Astrocyte of the hippocampus (primary cell): ENCODE data around the gene ICA1L.
"Not testable (repeated sequence)": the region's sequence is repeated elsewhere in the genome, so short reads cannot be mapped to it uniquely, and the experiment has no call there.

Source experiments
- DNase-seq: peaks from one replicate; pipeline ENCODE4 v3.0.0; 2011; ENCODE audit warnings: low read depth, low spot score

ICA1L gene

GRCh38 chr2:202871300-202872141 is at the start of gene ICA1L:
Gene ICA1L (minus strand): TSS chr2:202871766. CDS start chr2:202829009, 42,757 bp downstream.
- DNase-seq = peak; percentile 87

- no peak for DNase-seq
Observed at GRCh38 chr2:202918860-202919259, 47.3 kb upstream of the ICA1L start.

- peak; percentile 13 for DNase-seq
Observed at GRCh38 chr2:202912342-202913201, 41.0 kb upstream of the ICA1L start.

GRCh38 chr2:202911512-202912341 is 40.2 kb upstream of the ICA1L start, which contains the start of the genes CARF and WDR12:
Gene CARF (plus strand): TSS chr2:202912275. CDS start chr2:202941903, 29,628 bp downstream.
Gene WDR12 (minus strand): TSS chr2:202911673. CDS start chr2:202911476, 197 bp downstream.
- peak; percentile 98 for DNase-seq

GRCh38 chr2:202911203-202911511 is 39.6 kb upstream of the ICA1L start:
- no peak for DNase-seq

- DNase-seq = no peak
Observed at GRCh38 chr2:202910698-202911097, 39.1 kb upstream of the ICA1L start.

GRCh38 chr2:202910250-202910649 is 38.7 kb upstream of the ICA1L start:
- not testable (repeated sequence) for DNase-seq

- DNase-seq = no peak
Observed at GRCh38 chr2:202909394-202910192, 38.0 kb upstream of the ICA1L start.

GRCh38 chr2:202908186-202908585 is 36.6 kb upstream of the ICA1L start:
- DNase-seq = no peak

GRCh38 chr2:202905507-202905906 is 33.9 kb upstream of the ICA1L start:
- not testable (repeated sequence) for DNase-seq

GRCh38 chr2:202885190-202885589 is 13.6 kb upstream of the ICA1L start:
- no peak for DNase-seq

GRCh38 chr2:202883987-202884675 is 12.6 kb upstream of the ICA1L start:
- DNase-seq = peak; percentile 1

- no peak for DNase-seq
Observed at GRCh38 chr2:202881570-202881969, 10.0 kb upstream of the ICA1L start.

GRCh38 chr2:202877699-202878098 is 6.1 kb upstream of the ICA1L start:
- no peak for DNase-seq

- peak; percentile 75 for DNase-seq
Observed at GRCh38 chr2:202870431-202871299, 901 bp downstream of the ICA1L start.

- DNase-seq = no peak
Observed at GRCh38 chr2:202861987-202862386, 9.6 kb downstream of the ICA1L start.

GRCh38 chr2:202858601-202859000 is 13.0 kb downstream of the ICA1L start:
- DNase-seq = no peak

- DNase-seq = not testable (repeated sequence)
Observed at GRCh38 chr2:202849343-202849742, 22.2 kb downstream of the ICA1L start.

GRCh38 chr2:202848813-202849212 is 22.8 kb downstream of the ICA1L start:
- no peak for DNase-seq
